ENCODE data around the gene AREL1. TPM values are rescaled to one million over a fixed set of nuclear protein-coding genes. Genes with fewer than 3 reads are reported as not detected.

AREL1 gene
- total and polyA plus RNA-seq, 10 of the 15 experiments (the other 5 are each of a cell fraction or from before 2014, with no cell fraction given): 6.2 to 40.4 (median 23.7) TPM

GRCh38 chr14:74704656-74705055 lies 8.2 kb downstream of the AREL1 start:
- FAIRE-seq: no peak
- Histone ChIP-seq H3K36me3 (ENCODE audit: control insufficient read depth in 2 of 2, insufficient read depth in 2 of 2, low read length in 1 of 2) (peaks cover 0 to 2% of the 10 kb centered on the region in 2 experiments; a peak in 3 of 4 replicates), H3K27ac (ENCODE audit: control insufficient read depth, insufficient read depth) (no peak overlapping the region), H3K79me2 (ENCODE audit: control insufficient read depth, insufficient read depth, low read length) (peaks cover 31% of the 10 kb centered on the region), H3K4me1 (ENCODE audit: control insufficient read depth, insufficient read depth, low read length) (no peaks in the 10 kb centered on the region), H3K9me3 (replicated peaks; ENCODE audit: control insufficient read depth, insufficient read depth, low read length) (peaks cover 9% of the 10 kb centered on the region; the same call in 2 of the 3 replicates), H3K9ac (ENCODE audit: control insufficient read depth, insufficient read depth, low read length) (no peak overlapping the region), H4K20me1 (ENCODE audit: control insufficient read depth, insufficient read depth) (no peaks in the 10 kb centered on the region), H2AFZ (ENCODE audit: control insufficient read depth, low read depth, low read length) (no peak overlapping the region), H3K4me3 (no peak overlapping the region), H3K27me3 (replicated peaks in 1 of 2; ENCODE audit: control insufficient read depth in 2 of 2, insufficient read depth in 2 of 2, low read length in 1 of 2) (no peaks in the 10 kb centered on the region), H3K4me2 (ENCODE audit: control insufficient read depth, insufficient read depth) (no peak overlapping the region)
- BruUV-seq (replicated peaks): no TSS peak
- ATAC-seq: no peak
- SMC1A ChIA-PET (ENCODE audit: uncharacterized antibody, unreplicated experiment): interaction anchor here (1.0 to 1.2 kb wide), 2 partner anchors 9 to 10 kb away, joined by 3 read pairs; no protein-coding TSS in a partner anchor
- RAD21 ChIA-PET (ENCODE audit: unreplicated experiment): no interaction called here
- intact Hi-C loops (cut with micrococcal nuclease; ENCODE audit: unreplicated experiment): no loop called here
- CTCF ChIA-PET: interaction anchor here (1.1 to 2.2 kb wide), 2 partner anchors 78 to 96 kb away, joined by 3 to 6 read pairs; no protein-coding TSS in a partner anchor
- POLR2A ChIA-PET: no interaction called here
- WGBS (ENCODE audit: insufficient coverage, insufficient replicate concordance, low lambda C conversion rate, missing lambda C conversion rate): 91% methylated on average over 2 of the region's 2 CpGs
- no peak for DNase-seq (ENCODE audit: low read depth, low spot score)
- in situ Hi-C loops (cut with MboI): no loop called here
- TF ChIP-seq ZNF687 (IDR thresholded peaks at IDR 0.05) (no peak), RAD21 (IDR thresholded peaks at IDR 0.05; ENCODE audit: insufficient read depth, low read depth, low read length) (no peak), CUX1 (IDR thresholded peaks at IDR 0.05; ENCODE audit: insufficient replicate concordance, low read depth, low read length) (no peak), PML (IDR thresholded peaks at IDR 0.05; ENCODE audit: low read length) (no peak), ZZZ3 (IDR thresholded peaks at IDR 0.05; ENCODE audit: control insufficient read depth, insufficient read length, low read depth) (no peak), RB1 (IDR thresholded peaks at IDR 0.05; ENCODE audit: borderline replicate concordance) (no peak), SP1 (IDR thresholded peaks at IDR 0.05; ENCODE audit: low read depth, low read length) (no peak), USF2 (IDR thresholded peaks at IDR 0.05; ENCODE audit: borderline replicate concordance, low read depth, low read length) (no peak), MTA2 (IDR thresholded peaks at IDR 0.05; ENCODE audit: low read depth) (no peak), FOXM1 (IDR thresholded peaks at IDR 0.05; ENCODE audit: low read depth, low read length) (no peak), ZNF217 (IDR thresholded peaks at IDR 0.05) (no peak), ATF3 (IDR thresholded peaks at IDR 0.05; ENCODE audit: borderline replicate concordance, extremely low read depth, low read depth, low read length) (no peak), KLF5 (IDR thresholded peaks at IDR 0.05; ENCODE audit: partially characterized antibody) (no peak), NR2C2 (IDR thresholded peaks at IDR 0.05; ENCODE audit: borderline replicate concordance, control insufficient read depth, insufficient read length, low read depth) (no peak), GABPA (IDR thresholded peaks at IDR 0.05; ENCODE audit: low read depth) (no peak)

All from GM12878 (cell line).